HepG2 (cell line): Measurements from ENCODE around the gene DPP7.
"Not testable (repeated sequence)": the region's sequence is repeated elsewhere in the genome, so short reads cannot be mapped to it uniquely, and the experiment has no call there.

Experiments
- EZH2 ChIP-seq: conservative IDR thresholded peaks from 2 replicates; pipeline ENCODE4 v1.6.1; 2012; ENCODE audit warnings: mild to moderate bottlenecking, low read depth, low read length, moderate library complexity
- KDM5A ChIP-seq: fragments of 200-600 bp; sonication (generic); IDR thresholded peaks from 2 replicates; pipeline ENCODE4 v1.7.0; 2018; ENCODE audit warnings: antibody characterized with exemption, mild to moderate bottlenecking, low read length, borderline replicate concordance
- MTA1 ChIP-seq: sonication (generic); formaldehyde crosslinking; IDR thresholded peaks from 2 replicates; pipeline ENCODE4 v1.4.0; 2020; ENCODE audit warnings: missing genetic modification reagents, mild to moderate bottlenecking, borderline replicate concordance
- POLR2A ChIP-seq, 2 experiments: IDR thresholded peaks; 2 replicates each; pipeline ENCODE4 v1.6.1; 2011; ENCODE audit warnings: low read depth in 2 of 2, low read length in 2 of 2, mild to moderate bottlenecking in 1 of 2, moderate library complexity in 1 of 2; ENCODE audit not compliant: insufficient read depth in 1 of 2
- SMARCC2 ChIP-seq: fragments of 450-650 bp; IDR thresholded peaks from 2 replicates; pipeline ENCODE4 v1.6.1; 2017; ENCODE audit warnings: antibody characterized with exemption, mild to moderate bottlenecking
- THYN1 ChIP-seq: sonication (generic); formaldehyde crosslinking; IDR thresholded peaks from 2 replicates; pipeline ENCODE4 v1.8.1; 2023; ENCODE audit warnings: low read depth, mild to moderate bottlenecking, moderate library complexity, missing genetic modification reagents, borderline replicate concordance
- TOE1 ChIP-seq: sonication (generic); formaldehyde crosslinking; IDR thresholded peaks from 2 replicates; pipeline ENCODE4 v1.4.0; 2020; ENCODE audit warnings: mild to moderate bottlenecking, missing genetic modification reagents
- TP53 ChIP-seq: sonication (generic); formaldehyde crosslinking; conservative IDR thresholded peaks from 2 replicates; pipeline ENCODE4 v1.4.0; 2020; ENCODE audit warnings: missing genetic modification reagents
- ZBTB20 ChIP-seq: sonication (generic); formaldehyde crosslinking; IDR thresholded peaks from 2 replicates; pipeline ENCODE4 v1.8.1; 2023; ENCODE audit warnings: missing genetic modification reagents, low read depth, mild to moderate bottlenecking, borderline replicate concordance
- ZNF274 ChIP-seq: sonication (generic); formaldehyde crosslinking; IDR thresholded peaks from 2 replicates; pipeline ENCODE4 v1.5.1; 2020; ENCODE audit warnings: mild to moderate bottlenecking, missing genetic modification reagents
- TF ChIP-seq, protein P1 (sequence below): IDR thresholded peaks from 2 replicates; pipeline ENCODE4 v1.6.1; 2012; ENCODE audit warnings: inconsistent platforms
- TF ChIP-seq, protein P2 (sequence below): sonication (generic); formaldehyde crosslinking; IDR thresholded peaks from 2 replicates; pipeline ENCODE4 v1.4.0; 2020; ENCODE audit warnings: missing genetic modification reagents

DNA sequence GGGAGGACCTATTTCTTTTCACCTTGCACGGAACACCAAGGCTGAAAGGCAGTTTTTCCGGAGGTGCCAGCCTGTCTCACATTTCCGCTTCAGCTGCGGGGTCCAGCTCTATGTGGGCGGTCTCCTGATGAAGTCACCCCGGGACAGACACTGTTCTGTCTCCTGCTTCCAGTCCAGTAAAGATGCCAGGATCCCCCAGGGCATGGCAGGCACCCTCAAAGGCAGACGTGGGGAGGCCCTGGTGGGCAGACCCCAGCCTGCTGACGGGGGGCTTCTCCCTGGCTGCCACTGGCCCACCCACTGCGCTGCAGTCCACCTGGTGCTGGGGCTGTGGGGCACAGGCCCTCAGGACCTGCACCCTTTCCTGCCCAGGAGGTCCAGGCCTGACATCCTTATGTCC lies 51.7 kb downstream of the DPP7 start:
- not testable (repeated sequence) for TF ChIP-seq TOE1 (CRISPR knock-in tag); POLR2A (IDR thresholded peaks at IDR 0.05; ENCODE audit: insufficient read depth in 1 of 2, low read depth in 2 of 2, low read length in 2 of 2); THYN1 (CRISPR knock-in tag); KDM5A; MTA1 (CRISPR knock-in tag); ZBTB20 (CRISPR knock-in tag); EZH2; SMARCC2; ZNF274; TP53 (CRISPR knock-in tag)
- TF ChIP-seq, protein P1, sequence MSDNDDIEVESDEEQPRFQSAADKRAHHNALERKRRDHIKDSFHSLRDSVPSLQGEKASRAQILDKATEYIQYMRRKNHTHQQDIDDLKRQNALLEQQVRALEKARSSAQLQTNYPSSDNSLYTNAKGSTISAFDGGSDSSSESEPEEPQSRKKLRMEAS: not testable (repeated sequence)
- TF ChIP-seq, protein P2, sequence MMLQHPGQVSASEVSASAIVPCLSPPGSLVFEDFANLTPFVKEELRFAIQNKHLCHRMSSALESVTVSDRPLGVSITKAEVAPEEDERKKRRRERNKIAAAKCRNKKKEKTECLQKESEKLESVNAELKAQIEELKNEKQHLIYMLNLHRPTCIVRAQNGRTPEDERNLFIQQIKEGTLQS (CRISPR knock-in tag): not testable (repeated sequence)
